H1 (cell line): ENCODE results near the gene IKZF2. TPM values are rescaled to one million over a fixed set of nuclear protein-coding genes. Genes with fewer than 3 reads are reported as not detected.

Experiments
- CTCF ChIA-PET: fragments of 300-600 bp; sonication (Branson Sonifier 250); formaldehyde crosslinking; loops from one replicate; lab custom pipeline; 2021; ENCODE audit not compliant: partially characterized antibody; lab: Charles Lee
- POLR2A ChIA-PET: fragments of 300-600 bp; sonication (Branson Sonifier 250); formaldehyde crosslinking; loops from one replicate; lab custom pipeline; 2021; ENCODE audit warnings: inconsistent platforms; ENCODE audit not compliant: partially characterized antibody; lab: Charles Lee
- DNase-seq, 2 experiments: peaks; one replicate each; pipeline versions ENCODE4 v3.0.0 to v3.0.0-alpha.2; 2010 to 2022; ENCODE audit warnings: low spot score in 2 of 2, low read depth in 1 of 2, mixed read lengths in 1 of 2
- FAIRE-seq: peaks from 2 replicates; lab custom pipeline; 2011; peaks lifted over from hg19 to GRCh38; lab: Jason Lieb, UNC
- H2AFZ ChIP-seq: 2 replicates; pipeline ENCODE4 v1.8.1; 2012; ENCODE audit warnings: low read length, inconsistent platforms
- H2AK5ac ChIP-seq: 2 replicates; pipeline ENCODE4 v1.6.1; 2013; ENCODE audit warnings: low read depth, low read length
- H2BK120ac ChIP-seq: replicated peaks from 2 replicates; pipeline ENCODE3; 2013; ENCODE audit warnings: low read depth, low read length, inconsistent platforms
- H2BK12ac ChIP-seq: 2 replicates; pipeline ENCODE4 v1.6.1; 2013; ENCODE audit warnings: low read depth, low read length
- H2BK15ac ChIP-seq: 2 replicates; pipeline ENCODE4 v1.6.1; 2013; ENCODE audit warnings: low read length
- H2BK20ac ChIP-seq: 2 replicates; pipeline ENCODE4 v1.6.1; 2013; ENCODE audit warnings: low read length
- H2BK5ac ChIP-seq: 2 replicates; pipeline ENCODE4 v1.6.1; 2013; ENCODE audit warnings: low read depth, low read length
- H3K14ac ChIP-seq: 2 replicates; pipeline ENCODE4 v1.6.1; 2013; ENCODE audit warnings: inconsistent platforms; ENCODE audit not compliant: insufficient read length
- H3K18ac ChIP-seq: 2 replicates; pipeline ENCODE4 v1.6.1; 2013; ENCODE audit warnings: low read length; ENCODE audit errors: extremely low read depth
- H3K23ac ChIP-seq: 2 replicates; pipeline ENCODE4 v1.6.1; 2013; ENCODE audit warnings: inconsistent platforms; ENCODE audit not compliant: insufficient read length
- H3K23me2 ChIP-seq: 2 replicates; pipeline ENCODE4 v1.6.1; 2013; ENCODE audit warnings: low read depth, low read length
- H3K27ac ChIP-seq: 2 replicates; pipeline ENCODE4 v1.6.1; 2011; ENCODE audit warnings: low read depth, low read length, inconsistent platforms
- H3K27me3 ChIP-seq, 4 experiments: replicated peaks in 1 of 4; 1 replicate in 1 of 4; 2 replicates in 3 of 4; pipeline versions ENCODE4 v1.6.1 to v1.8.1; 2011 to 2013; ENCODE audit warnings: low read length in 3 of 4, mild to moderate bottlenecking in 3 of 4, inconsistent platforms in 2 of 4, mixed read lengths in 2 of 4, moderate library complexity in 1 of 4; ENCODE audit not compliant: control insufficient read depth in 3 of 4, insufficient read depth in 3 of 4; ENCODE audit errors: extremely low read depth in 1 of 4
- H3K36me3 ChIP-seq, 4 experiments: 2 replicates each; pipeline versions ENCODE4 v1.6.1 to v1.8.1; 2011 to 2013; ENCODE audit warnings: mild to moderate bottlenecking in 4 of 4, low read length in 3 of 4, moderate library complexity in 2 of 4, control low read depth in 1 of 4, inconsistent platforms in 1 of 4; ENCODE audit not compliant: insufficient read depth in 4 of 4, control insufficient read depth in 2 of 4
- H3K4ac ChIP-seq: replicated peaks from 2 replicates; pipeline ENCODE3; 2013; ENCODE audit warnings: low read length, low read depth, mixed read lengths, inconsistent platforms; ENCODE audit not compliant: insufficient read length
- H3K4me1 ChIP-seq, 4 experiments: replicated peaks in 1 of 4; 1 replicate in 1 of 4; 2 replicates in 3 of 4; pipeline versions ENCODE4 v1.6.1 to v1.8.1; 2011 to 2013; ENCODE audit warnings: low read length in 3 of 4, inconsistent platforms in 2 of 4, mixed read lengths in 1 of 4; ENCODE audit not compliant: insufficient read depth in 4 of 4, control insufficient read depth in 3 of 4
- H3K4me2 ChIP-seq, 2 experiments: 2 replicates each; pipeline versions ENCODE4 v1.6.1 to v1.8.1; 2011 to 2013; ENCODE audit warnings: low read depth in 2 of 2, low read length in 2 of 2, control low read depth in 1 of 2, inconsistent platforms in 1 of 2, mild to moderate bottlenecking in 1 of 2; ENCODE audit not compliant: insufficient read depth in 1 of 2
- H3K4me3 ChIP-seq, 4 experiments: fragments of 200-600, 300-600 bp in 1 of 4; sonication (generic), shearing (Covaris generic), sonication (Bioruptor Twin) in 1 of 4; 2 replicates each; pipeline versions ENCODE4 v1.5.1 to v1.8.1; 2011 to 2016; ENCODE audit warnings: low read length in 4 of 4, low read depth in 3 of 4, control low read depth in 2 of 4, inconsistent platforms in 2 of 4, mild to moderate bottlenecking in 2 of 4, mixed read lengths in 1 of 4, moderate library complexity in 1 of 4; ENCODE audit not compliant: insufficient read depth in 2 of 4; ENCODE audit errors: extremely low read depth in 1 of 4
- H3K56ac ChIP-seq: replicated peaks from 2 replicates; pipeline ENCODE3; 2013; ENCODE audit warnings: low read depth, mild to moderate bottlenecking, mixed read lengths, low read length, inconsistent platforms; ENCODE audit not compliant: insufficient read length
- H3K79me1 ChIP-seq: 2 replicates; pipeline ENCODE4 v1.6.1; 2013; ENCODE audit warnings: low read depth, low read length, control low read depth
- H3K79me2 ChIP-seq, 2 experiments: 2 replicates each; pipeline versions ENCODE4 v1.6.1 to v1.8.1; 2012 to 2013; ENCODE audit warnings: low read length in 2 of 2, mild to moderate bottlenecking in 2 of 2, inconsistent platforms in 1 of 2; ENCODE audit not compliant: insufficient read depth in 2 of 2, control insufficient read depth in 1 of 2
- H3K9ac ChIP-seq, 4 experiments: replicated peaks in 1 of 4; 1 replicate in 1 of 4; 2 replicates in 3 of 4; pipeline versions ENCODE4 v1.6.1 to v1.8.1; 2011 to 2013; ENCODE audit warnings: low read depth in 3 of 4, low read length in 3 of 4, control low read depth in 2 of 4, mild to moderate bottlenecking in 2 of 4, moderate library complexity in 2 of 4, inconsistent platforms in 1 of 4; ENCODE audit errors: extremely low read depth in 1 of 4
- H3K9me3 ChIP-seq, 2 experiments: 2 replicates each; pipeline versions ENCODE4 v1.6.1 to v1.8.1; 2012 to 2013; ENCODE audit warnings: mild to moderate bottlenecking in 2 of 2, moderate library complexity in 2 of 2, control low read depth in 1 of 2, inconsistent platforms in 1 of 2, low read depth in 1 of 2, low read length in 1 of 2, mixed read lengths in 1 of 2; ENCODE audit not compliant: insufficient read depth in 2 of 2
- H4K20me1 ChIP-seq, 2 experiments: replicated peaks in 1 of 2; 2 replicates each; pipeline versions ENCODE3 to v1.8.1; 2011 to 2013; ENCODE audit warnings: inconsistent platforms in 2 of 2, low read length in 2 of 2, mild to moderate bottlenecking in 1 of 2; ENCODE audit not compliant: insufficient read depth in 2 of 2, control insufficient read depth in 1 of 2
- H4K5ac ChIP-seq: 2 replicates; pipeline ENCODE4 v1.6.1; 2013; ENCODE audit warnings: low read length, low read depth, mixed read lengths, inconsistent platforms; ENCODE audit not compliant: insufficient read length
- H4K8ac ChIP-seq: 2 replicates; pipeline ENCODE4 v1.8.0; 2013; ENCODE audit warnings: mild to moderate bottlenecking, moderate library complexity, low read length, inconsistent platforms; ENCODE audit not compliant: insufficient read depth; ENCODE audit errors: extremely low read depth
- H4K91ac ChIP-seq: replicated peaks from 2 replicates; pipeline ENCODE3; 2013; ENCODE audit warnings: low read length, mixed read lengths, inconsistent platforms; ENCODE audit not compliant: insufficient read length
- CREB1 ChIP-seq: IDR thresholded peaks from 2 replicates; pipeline ENCODE4 v1.6.1; 2012; ENCODE audit warnings: inconsistent platforms
- EP300 ChIP-seq, 2 experiments: IDR thresholded peaks; 1 replicate in 1 of 2; 2 replicates in 1 of 2; pipeline ENCODE4 v1.6.1; 2011 to 2012; ENCODE audit warnings: low read depth in 2 of 2, low read length in 2 of 2, mild to moderate bottlenecking in 2 of 2, borderline replicate concordance in 1 of 2, inconsistent platforms in 1 of 2, moderate library complexity in 1 of 2
- GABPA ChIP-seq: IDR thresholded peaks from 2 replicates; pipeline ENCODE4 v1.6.1; 2011; ENCODE audit warnings: mild to moderate bottlenecking, low read length, moderate library complexity, borderline replicate concordance; ENCODE audit not compliant: insufficient read depth
- GTF2F1 ChIP-seq: IDR thresholded peaks from 2 replicates; pipeline ENCODE4 v1.6.1; 2012; ENCODE audit warnings: low read depth, low read length, improper control_type of control experiment, borderline replicate concordance
- SIX5 ChIP-seq: IDR thresholded peaks from 2 replicates; pipeline ENCODE4 v1.6.1; 2011; ENCODE audit warnings: mild to moderate bottlenecking, low read depth, low read length
- WGBS, 2 experiments: shearing (Covaris generic) in 1 of 2; methylation state at CpG; one replicate each; pipeline versions ENCODE4 v1.1.6 to v1.1.7; 2013 to 2015; ENCODE audit warnings: low lambda C conversion rate in 2 of 2, mixed read lengths in 2 of 2, inconsistent platforms in 1 of 2, low coverage in 1 of 2, missing lambda C conversion rate in 1 of 2; ENCODE audit not compliant: insufficient replicate concordance in 2 of 2, insufficient coverage in 1 of 2, insufficient read length in 1 of 2; ENCODE audit errors: extremely low coverage in 1 of 2, missing lambda C conversion rate in 1 of 2; 5-methylcytosine and 5-hydroxymethylcytosine counted together
- polyA plus RNA-seq, 7 experiments: library from polyadenylated mRNA; depleted of rRNA in 3 of 7; stranded (reverse) in 5 of 7; unstranded in 2 of 7; fragments of >200 nt in 5 of 7; fragments of 200-250 nt in 2 of 7; gene quantifications; 1 replicate in 5 of 7; 2 replicates in 1 of 7; 4 replicates in 1 of 7; pipeline versions ENCODE4 v1.2.1 to v1.2.3, GENCODE V29; 2011 to 2013; ENCODE audit warnings: missing spikeins in 2 of 7, mixed read lengths in 2 of 7
- total RNA-seq: library from RNA; stranded (reverse); fragmentation: NEBNext Ultra II Directional; extraction: Animal tissue kit (Norgen Biotek cat#: 25700); gene quantifications from 2 replicates; pipeline ENCODE4 v1.2.1, GENCODE V29; 2021
- TF ChIP-seq, protein P1 (sequence below): IDR thresholded peaks from 2 replicates; pipeline ENCODE4 v1.6.1; 2011; ENCODE audit warnings: low read depth, mild to moderate bottlenecking, low read length; ENCODE audit not compliant: insufficient read depth

The IKZF2 gene
- total and polyA plus RNA-seq, 2 of the 8 experiments (the other 6 are each of a cell fraction or from before 2014, with no cell fraction given) = 1.7 to 4.4 TPM

DNA sequence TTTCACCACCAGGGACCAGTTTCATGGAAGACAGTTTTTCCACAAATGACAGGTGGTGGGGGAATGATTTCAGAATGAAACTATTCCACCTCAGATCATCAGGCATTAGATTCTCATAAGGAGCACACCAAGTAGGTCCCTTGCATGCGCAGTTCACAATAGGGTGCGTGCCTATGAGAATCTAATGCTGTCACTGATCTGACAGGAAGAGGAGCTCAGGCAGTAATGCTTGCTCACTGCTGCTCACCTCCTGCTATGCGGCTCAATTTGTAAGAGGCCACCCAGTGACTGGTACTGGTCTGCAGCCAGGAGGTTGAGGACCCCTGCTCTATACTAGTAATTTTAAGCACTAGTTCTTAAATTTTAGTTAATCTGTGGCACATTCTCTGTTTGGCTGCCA, 107.8 kb downstream of the IKZF2 start:
- TF ChIP-seq, protein P1, sequence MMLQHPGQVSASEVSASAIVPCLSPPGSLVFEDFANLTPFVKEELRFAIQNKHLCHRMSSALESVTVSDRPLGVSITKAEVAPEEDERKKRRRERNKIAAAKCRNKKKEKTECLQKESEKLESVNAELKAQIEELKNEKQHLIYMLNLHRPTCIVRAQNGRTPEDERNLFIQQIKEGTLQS = no peak
- TF ChIP-seq CREB1 (no peak), SIX5 (no peak), EP300 (IDR thresholded peaks at IDR 0.05; ENCODE audit: borderline replicate concordance in 1 of 2, low read depth in 2 of 2, low read length in 2 of 2) (no peak), GABPA (no peak), GTF2F1 (no peak)
- TF ChIP-seq, all 59 proteins: peak for 0
- Histone ChIP-seq H3K4me1 (no peaks in the 10 kb centered on the region), H4K20me1 (no peaks in the 10 kb centered on the region), H3K79me1 (no peaks in the 10 kb centered on the region), H4K8ac (no peak overlapping the region), H4K5ac (no peak overlapping the region), H3K79me2 (no peaks in the 10 kb centered on the region), H3K4me2 (no peak overlapping the region), H2BK20ac (no peak overlapping the region), H3K56ac (no peak overlapping the region), H3K4me3 (no peak overlapping the region), H2AFZ (no peak overlapping the region), H3K9ac (no peak overlapping the region), H3K9me3 (peaks cover 2 to 4% of the 10 kb centered on the region in 2 experiments; a peak in 2 of 4 replicates), H3K4ac (no peak overlapping the region), H3K23me2 (no peaks in the 10 kb centered on the region), H3K27ac (no peak overlapping the region), H2AK5ac (no peak overlapping the region), H3K14ac (no peak overlapping the region), H3K23ac (no peak overlapping the region), H3K36me3 (peaks cover 0 to 4% (median under 1%) of the 10 kb centered on the region in 4 experiments; a peak in 2 of 8 replicates), H3K27me3 (peaks cover 0 to 2% (median 0%) of the 10 kb centered on the region in 4 experiments; a peak in 1 of 7 replicates), H2BK15ac (no peak overlapping the region), H2BK120ac (no peak overlapping the region), H2BK12ac (no peak overlapping the region), H4K91ac (no peak overlapping the region), H2BK5ac (no peak overlapping the region), H3K18ac (no peak overlapping the region)
- WGBS, 2 experiments = 96% methylated on average over 3 of the region's 3 CpGs; no CpG with 5 or more reads in 1 of the 2 experiments
- FAIRE-seq = no peak
- DNase-seq = no peak
- ChIA-PET POLR2A (no interaction called here), CTCF (no interaction called here)
